HCT116 (cell line): Measurements from ENCODE around the gene RAB37. TPM values are rescaled to one million over a fixed set of nuclear protein-coding genes. Genes with fewer than 3 reads are reported as not detected.

ENCODE experiments used
- ATAC-seq: fragments of 200-7000 bp; cut with Tn5 transposase; 2 replicates; pipeline ENCODE4 v1.9.1; 2020; ENCODE audit warnings: mild to moderate bottlenecking, moderate library complexity
- BruUV-seq: library from RNA; stranded (reverse); fragments of 400-500 nt; replicated peaks from 2 replicates; lab custom pipeline; 2021; lab: Mats Ljungman, UMichigan
- CTCF ChIA-PET: fragments of 300-600 bp; sonication (Branson Sonifier 250); formaldehyde crosslinking; loops from one replicate; lab custom pipeline; 2021; ENCODE audit warnings: antibody characterized with exemption; lab: Charles Lee
- POLR2A ChIA-PET: fragments of 300-600, 350-600 bp; sonication (Branson Sonifier 250); formaldehyde crosslinking; loops from one replicate; lab custom pipeline; 2021; ENCODE audit warnings: antibody characterized with exemption; lab: Charles Lee
- RAD21 ChIA-PET, 2 experiments: fragments of 300-600 bp; sonication (Branson Sonifier 250); formaldehyde crosslinking; loops; one replicate each; lab custom pipeline; 2023; ENCODE audit warnings: low total read pairs in 2 of 2; ENCODE audit not compliant: uncharacterized antibody in 2 of 2, unreplicated experiment in 2 of 2, low non-redundant PET in 1 of 2; lab: Charles Lee
- DNase-seq: peaks from one replicate; pipeline ENCODE4 v3.0.0-alpha.2; 2010; ENCODE audit warnings: low read depth, low spot score
- H2AFZ ChIP-seq: fragments of 200-600 bp; shearing (Covaris generic), sonication (generic); 2 replicates; pipeline ENCODE4 v1.6.1; 2017; ENCODE audit warnings: low read depth, mixed run types, mixed read lengths, antibody characterized with exemption, low read length; ENCODE audit not compliant: poor library complexity, severe bottlenecking
- H3K27ac ChIP-seq: 2 replicates; pipeline ENCODE4 v1.5.1; 2012; ENCODE audit warnings: low read depth, low read length
- H3K27me3 ChIP-seq: fragments of 200-600 bp; sonication (generic); 2 replicates; pipeline ENCODE4 v1.6.1; 2016; ENCODE audit warnings: mixed run types, low read length, mixed read lengths; ENCODE audit not compliant: insufficient read depth
- H3K36me3 ChIP-seq, 2 experiments: fragments of 200-500 bp in 1 of 2; fragments of 200-600 bp in 1 of 2; sonication (Bioruptor generic) in 1 of 2; sonication (generic) in 1 of 2; 2 replicates each; pipeline versions ENCODE4 v1.5.1 to v1.6.1; 2014 to 2016; ENCODE audit warnings: low read length in 2 of 2, inconsistent platforms in 1 of 2, mixed read lengths in 1 of 2, mixed run types in 1 of 2; ENCODE audit not compliant: insufficient read depth in 2 of 2, control insufficient read depth in 1 of 2
- H3K4me1 ChIP-seq, 2 experiments: fragments of 200-600 bp in 1 of 2; sonication (generic) in 1 of 2; 2 replicates each; pipeline versions ENCODE4 v1.5.1 to v1.6.1; 2012 to 2017; ENCODE audit warnings: low read length in 2 of 2, inconsistent platforms in 1 of 2, mild to moderate bottlenecking in 1 of 2, mixed read lengths in 1 of 2, mixed run types in 1 of 2, moderate library complexity in 1 of 2; ENCODE audit not compliant: insufficient read depth in 2 of 2, control insufficient read depth in 1 of 2
- H3K4me2 ChIP-seq: fragments of 200-600 bp; sonication (generic); 2 replicates; pipeline ENCODE4 v1.6.1; 2017; ENCODE audit warnings: mixed run types, low read length, mixed read lengths
- H3K4me3 ChIP-seq, 2 experiments: fragments of 200-600 bp in 1 of 2; sonication (generic) in 1 of 2; replicated peaks in 1 of 2; 2 replicates each; pipeline ENCODE4 v1.5.1; 2011 to 2016; ENCODE audit warnings: low read length in 2 of 2, control low read depth in 1 of 2, low read depth in 1 of 2, mild to moderate bottlenecking in 1 of 2, mixed read lengths in 1 of 2, mixed run types in 1 of 2
- H3K79me2 ChIP-seq: fragments of 200-600 bp; sonication (generic); 2 replicates; pipeline ENCODE4 v1.6.1; 2017; ENCODE audit warnings: mild to moderate bottlenecking, mixed run types, low read length, moderate library complexity, mixed read lengths; ENCODE audit not compliant: insufficient read depth
- H3K9ac ChIP-seq: fragments of 200-600 bp; sonication (generic); 2 replicates; pipeline ENCODE4 v1.6.1; 2016; ENCODE audit warnings: low read length, mixed read lengths
- H3K9me2 ChIP-seq: fragments of 200-600 bp; sonication (generic), shearing (Covaris generic); 2 replicates; pipeline ENCODE4 v1.6.1; 2017; ENCODE audit warnings: mixed run types, mild to moderate bottlenecking, moderate library complexity; ENCODE audit not compliant: insufficient read depth
- H3K9me3 ChIP-seq, 2 experiments: fragments of 200-500 bp in 1 of 2; fragments of 200-600 bp in 1 of 2; sonication (Bioruptor generic) in 1 of 2; sonication (generic) in 1 of 2; 2 replicates each; pipeline ENCODE4 v1.6.1; 2014 to 2017; ENCODE audit warnings: low read length in 2 of 2, mixed read lengths in 2 of 2, inconsistent platforms in 1 of 2, low read depth in 1 of 2, mild to moderate bottlenecking in 1 of 2, mixed run types in 1 of 2, moderate library complexity in 1 of 2; ENCODE audit not compliant: control insufficient read depth in 1 of 2, insufficient read depth in 1 of 2
- H4K20me1 ChIP-seq: fragments of 200-600 bp; sonication (generic), shearing (Covaris generic); 2 replicates; pipeline ENCODE4 v1.6.1; 2017; ENCODE audit warnings: mixed run types, mild to moderate bottlenecking, moderate library complexity; ENCODE audit not compliant: insufficient read depth
- CBX3 ChIP-seq: IDR thresholded peaks from 2 replicates; pipeline ENCODE4 v1.6.1; 2012; ENCODE audit warnings: low read depth
- CEBPB ChIP-seq: IDR thresholded peaks from 2 replicates; pipeline ENCODE4 v1.6.1; 2012; ENCODE audit warnings: low read depth
- EGR1 ChIP-seq: IDR thresholded peaks from 2 replicates; pipeline ENCODE4 v1.6.1; 2012; ENCODE audit warnings: low read depth
- ELF1 ChIP-seq: IDR thresholded peaks from 2 replicates; pipeline ENCODE4 v1.6.1; 2012; ENCODE audit warnings: low read depth, borderline replicate concordance
- EZH2 ChIP-seq: fragments of 200-600 bp; sonication (generic); IDR thresholded peaks from 2 replicates; pipeline ENCODE4 v1.6.1; 2017; ENCODE audit warnings: antibody characterized with exemption, mixed run types
- EZH2phosphoT487 ChIP-seq: fragments of 200-600 bp; IDR thresholded peaks from 2 replicates; pipeline ENCODE4 v1.6.1; 2018; ENCODE audit warnings: antibody characterized with exemption, borderline replicate concordance
- JUND ChIP-seq: IDR thresholded peaks from 2 replicates; pipeline ENCODE4 v1.6.1; 2012
- MAX ChIP-seq: IDR thresholded peaks from 2 replicates; pipeline ENCODE4 v1.6.1; 2012
- POLR2A ChIP-seq: IDR thresholded peaks from 2 replicates; pipeline ENCODE4 v1.7.0; 2011; ENCODE audit warnings: borderline replicate concordance; ENCODE audit not compliant: insufficient read depth, insufficient read length; ENCODE audit errors: extremely low read depth
- intact Hi-C: fragments of 100-400 bp; cut with micrococcal nuclease; formaldehyde crosslinking; loops from 2 replicates; pipeline ENCODE4 v1.10.0; 2022
- total RNA-seq: library from RNA; stranded (reverse); gene quantifications from one replicate; pipeline ENCODE4 v1.2.1, GENCODE V29; 2021; ENCODE audit not compliant: unreplicated experiment

RAB37 gene
- total RNA-seq, 1 experiment from 2014 or later = 8.2 TPM

GRCh38 chr17:74733365-74734122 is 3.5 kb upstream of the RAB37 start:
- ChIA-PET RAD21 (no interaction called here), CTCF (no interaction called here), POLR2A (no interaction called here)
- H3K4me1 ChIP-seq = peaks cover 16 to 25% of the 10 kb centered on the region in 2 experiments
- H3K4me2 ChIP-seq = no peak overlapping the region
- H3K27ac ChIP-seq = no peak overlapping the region
- DNase-seq = no peak
- TF ChIP-seq CBX3 (no peak), EZH2phosphoT487 (no peak), POLR2A (no peak)
- H3K4me3 ChIP-seq = no peak overlapping the region
- H3K79me2 ChIP-seq = no peaks in the 10 kb centered on the region
- H3K27me3 ChIP-seq = no peaks in the 10 kb centered on the region
- H3K36me3 ChIP-seq = no peaks in the 10 kb centered on the region
- no peak overlapping the region for H2AFZ ChIP-seq
- H3K9me2 ChIP-seq = no peaks in the 10 kb centered on the region
- intact Hi-C loops = no loop called here
- no peak overlapping the region for H3K9ac ChIP-seq
- BruUV-seq = no TSS peak
- H4K20me1 ChIP-seq = no peaks in the 10 kb centered on the region
- H3K9me3 ChIP-seq = peaks cover 0 to 4% of the 10 kb centered on the region in 2 experiments; a peak in 1 of 4 replicates
- no peak for ATAC-seq

- no peak overlapping the region for H3K9ac ChIP-seq
- no peak for DNase-seq
- no peaks in the 10 kb centered on the region for H3K36me3 ChIP-seq
- ChIA-PET CTCF (interaction anchor here (0.7 to 5.0 kb wide), 3 partner anchors 77 to 171 kb away, joined by 3 to 253 read pairs (median 3); no protein-coding TSS in a partner anchor), POLR2A (no interaction called here), RAD21 (no interaction called here)
- no peak overlapping the region for H3K4me3 ChIP-seq
- H3K9me3 ChIP-seq = no peaks in the 10 kb centered on the region
- H3K9me2 ChIP-seq = no peaks in the 10 kb centered on the region
- H3K4me1 ChIP-seq = peaks cover 20 to 27% of the 10 kb centered on the region in 2 experiments
- no peaks in the 10 kb centered on the region for H4K20me1 ChIP-seq
- intact Hi-C loops = no loop called here
- no peak overlapping the region for H3K4me2 ChIP-seq
- H3K27ac ChIP-seq = no peak overlapping the region
- no TSS peak for BruUV-seq
- H3K79me2 ChIP-seq = no peaks in the 10 kb centered on the region
- no peaks in the 10 kb centered on the region for H3K27me3 ChIP-seq
- TF ChIP-seq JUND (no peak), CEBPB (no peak), MAX (no peak), EZH2 (no peak), EGR1 (no peak), ELF1 (no peak)
- no peak for ATAC-seq
- H2AFZ ChIP-seq = no peak overlapping the region
These were observed 2.8 kb upstream of the RAB37 start for GRCh38 chr17:74734256-74734655.
